H1 (cell line): ENCODE results near the gene SLFNL1. TPM values are rescaled to one million over a fixed set of nuclear protein-coding genes. Genes with fewer than 3 reads are reported as not detected.

ENCODE experiments used
- CTBP2 ChIP-seq: IDR thresholded peaks from 2 replicates; pipeline ENCODE4 v1.7.0; 2011; ENCODE audit warnings: borderline replicate concordance, mild to moderate bottlenecking, moderate library complexity, mixed read lengths, low read length; ENCODE audit not compliant: insufficient read depth, insufficient read length
- E2F6 ChIP-seq: IDR thresholded peaks from 2 replicates; pipeline ENCODE4 v1.6.1; 2012; ENCODE audit warnings: inconsistent platforms
- EP300 ChIP-seq, 2 experiments: IDR thresholded peaks; 1 replicate in 1 of 2; 2 replicates in 1 of 2; pipeline ENCODE4 v1.6.1; 2011 to 2012; ENCODE audit warnings: low read depth in 2 of 2, low read length in 2 of 2, mild to moderate bottlenecking in 2 of 2, borderline replicate concordance in 1 of 2, inconsistent platforms in 1 of 2, moderate library complexity in 1 of 2
- YY1 ChIP-seq: IDR thresholded peaks from 2 replicates; pipeline ENCODE4 v1.6.1; 2011; ENCODE audit warnings: low read depth, mild to moderate bottlenecking, low read length
- polyA plus RNA-seq, 7 experiments: library from polyadenylated mRNA; depleted of rRNA in 3 of 7; stranded (reverse) in 5 of 7; unstranded in 2 of 7; fragments of >200 nt in 5 of 7; fragments of 200-250 nt in 2 of 7; gene quantifications; 1 replicate in 5 of 7; 2 replicates in 1 of 7; 4 replicates in 1 of 7; pipeline versions ENCODE4 v1.2.1 to v1.2.3, GENCODE V29; 2011 to 2013; ENCODE audit warnings: missing spikeins in 2 of 7, mixed read lengths in 2 of 7
- total RNA-seq: library from RNA; stranded (reverse); fragmentation: NEBNext Ultra II Directional; extraction: Animal tissue kit (Norgen Biotek cat#: 25700); gene quantifications from 2 replicates; pipeline ENCODE4 v1.2.1, GENCODE V29; 2021

The SLFNL1 gene
- total and polyA plus RNA-seq, 2 of the 8 experiments (the other 6 are each of a cell fraction or from before 2014, with no cell fraction given): not detected

DNA sequence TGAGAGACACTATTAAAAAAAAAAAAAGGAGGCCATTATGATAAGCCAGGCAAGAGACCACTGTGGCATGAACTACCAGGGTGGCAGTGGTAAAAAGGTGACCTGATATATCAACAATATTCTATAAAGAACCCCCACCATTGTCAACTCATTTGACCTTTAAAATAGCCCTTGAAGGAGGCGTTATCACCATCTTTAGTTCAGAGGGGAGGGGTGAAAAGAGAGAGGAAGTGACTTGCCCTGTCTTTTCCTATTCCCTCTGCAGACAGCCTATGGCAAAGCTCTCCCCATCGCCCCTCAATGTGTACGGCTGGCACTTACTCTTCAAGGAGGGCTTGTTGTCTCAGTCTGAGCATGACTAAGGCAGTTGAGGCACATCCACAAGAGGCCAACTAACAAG is 11.7 kb upstream of the SLFNL1 start (continued):
- TF ChIP-seq CTBP2: no peak
- TF ChIP-seq EP300 (IDR thresholded peaks at IDR 0.05; ENCODE audit: borderline replicate concordance in 1 of 2, low read depth in 2 of 2, low read length in 2 of 2): no peak
- no peak for TF ChIP-seq YY1
- TF ChIP-seq E2F6: no peak
- TF ChIP-seq, all 59 proteins: peak for 0
